ENCODE results near the gene CRBN.

Gene CRBN

DNA sequence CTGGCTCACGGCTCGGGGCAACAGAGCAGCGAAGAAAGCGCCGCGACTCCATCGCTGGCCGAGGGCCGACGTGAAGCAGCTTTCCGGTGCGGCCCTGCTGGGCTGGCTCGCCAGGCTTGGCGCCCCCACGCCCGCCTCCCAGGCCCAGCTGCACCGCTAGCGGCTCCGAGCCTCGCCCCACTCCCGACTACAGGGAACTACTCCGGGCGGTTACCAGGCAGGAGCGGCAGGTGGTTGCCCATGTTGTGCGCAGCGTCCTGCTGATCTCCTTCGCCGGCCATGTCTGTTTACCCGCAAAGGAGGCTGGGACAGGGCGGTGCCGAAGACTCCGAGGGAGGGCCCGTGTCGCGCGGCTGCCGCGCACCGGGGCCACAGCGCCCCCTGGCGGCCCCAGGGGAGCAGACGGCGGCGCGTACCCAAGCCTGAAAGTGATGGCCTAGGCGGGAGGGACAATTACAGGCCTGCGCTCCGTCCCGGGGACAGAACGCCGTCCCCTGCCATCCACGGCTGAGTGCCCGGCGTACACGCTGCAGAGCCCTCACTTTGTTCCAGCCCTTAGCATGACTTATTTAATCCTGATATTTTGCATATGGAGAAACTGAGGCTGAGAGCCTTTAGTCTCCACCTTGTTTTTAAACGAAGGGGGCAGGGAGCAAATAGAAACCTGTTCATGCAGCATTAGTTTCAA, at the start of gene CRBN:
TSS of gene CRBN (minus strand) at position 285 of the 688 bp plus-strand sequence. CDS start at position 281, 4 bp downstream.
- peak; percentile 46 to 54 for DNase-seq

DNA sequence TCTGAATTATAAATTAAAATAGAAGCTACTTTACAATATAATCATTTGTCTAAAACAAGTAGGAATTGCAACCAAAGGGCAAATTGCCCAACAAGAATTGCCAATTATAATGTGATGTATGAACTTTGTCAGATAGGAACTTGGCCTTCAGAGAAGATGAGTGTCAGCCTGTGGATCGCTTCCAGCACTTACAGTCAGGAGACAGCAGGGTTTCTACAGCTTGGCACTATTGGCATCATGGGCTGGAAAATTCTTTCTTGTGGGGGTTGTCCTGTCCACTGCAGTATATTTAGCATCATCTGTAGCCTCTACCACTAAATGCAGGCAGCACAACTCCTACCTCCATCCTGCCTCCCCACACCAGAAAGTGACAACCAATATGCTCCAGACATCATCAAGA, 48.1 kb upstream of the CRBN start:
- no peak for DNase-seq

DNA sequence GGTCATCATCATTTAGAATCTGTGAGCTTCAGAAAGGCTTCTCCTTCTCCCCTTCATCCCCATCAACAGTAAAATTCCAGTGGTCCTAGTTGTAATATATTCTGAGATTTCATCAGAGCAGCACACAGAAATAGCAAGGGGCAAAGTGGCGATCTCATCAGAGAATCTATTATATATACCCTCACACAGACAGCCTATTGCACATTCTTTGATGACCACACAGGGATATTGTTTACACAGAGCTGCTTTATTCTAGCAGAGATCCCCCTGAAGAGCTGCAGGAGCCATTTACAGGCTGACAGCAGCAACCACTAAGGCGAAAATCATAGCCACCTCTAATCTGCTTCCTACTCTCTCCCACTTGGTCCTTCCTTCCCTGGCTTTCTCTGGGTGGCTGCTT, 42.0 kb upstream of the CRBN start:
- DNase-seq = no peak

DNA sequence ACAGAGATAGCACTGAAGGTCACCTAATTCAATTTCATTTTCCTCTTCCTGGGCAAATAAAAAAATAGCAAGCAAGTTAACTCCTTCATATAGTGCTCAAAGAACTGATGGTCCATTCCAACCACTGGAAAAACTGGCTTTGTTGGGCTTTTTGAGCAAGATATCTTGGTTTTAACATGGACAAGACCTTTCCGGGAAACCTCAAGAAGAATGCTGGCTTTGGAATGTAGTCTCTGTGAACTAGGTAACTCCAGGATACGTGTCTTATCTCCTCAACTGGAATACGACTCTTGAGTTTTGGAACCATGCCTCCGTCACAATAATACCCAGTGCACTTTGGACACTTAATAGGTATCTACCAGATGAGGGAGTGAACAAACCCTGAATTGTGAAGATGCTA, 36.9 kb upstream of the CRBN start:
- no peak for DNase-seq

DNA sequence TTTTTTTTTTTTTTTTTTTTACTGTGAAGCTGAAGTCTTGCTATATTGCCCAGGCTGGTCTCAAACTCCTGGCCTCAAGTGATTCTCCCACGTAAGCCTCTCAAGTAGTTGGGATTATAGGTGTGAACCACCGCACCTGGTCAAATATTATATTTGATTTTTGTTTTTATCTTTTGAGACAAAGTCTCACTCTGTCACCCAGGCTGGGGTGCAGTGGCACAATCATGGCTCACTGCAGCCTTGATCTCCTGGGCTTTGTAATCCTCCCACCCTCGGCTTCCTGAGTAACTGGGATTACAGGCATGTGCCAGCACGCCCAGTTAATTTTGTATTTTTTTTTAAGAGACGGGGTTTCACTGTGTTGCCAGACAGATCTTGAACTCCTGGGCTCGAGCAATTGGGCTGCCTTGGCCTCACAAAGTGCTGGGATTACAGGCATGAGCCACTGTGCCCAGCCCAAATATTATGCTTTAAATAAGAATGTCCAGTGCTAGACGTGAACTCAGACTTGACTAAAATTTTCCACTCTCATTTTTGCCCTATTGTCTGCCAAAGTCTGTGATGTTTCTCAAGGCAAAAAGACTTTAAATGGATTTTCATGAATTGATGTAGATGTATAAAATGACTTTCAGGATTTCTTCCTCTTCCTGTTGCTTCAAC, 33.4 kb upstream of the CRBN start:
- DNase-seq = no peak

DNA sequence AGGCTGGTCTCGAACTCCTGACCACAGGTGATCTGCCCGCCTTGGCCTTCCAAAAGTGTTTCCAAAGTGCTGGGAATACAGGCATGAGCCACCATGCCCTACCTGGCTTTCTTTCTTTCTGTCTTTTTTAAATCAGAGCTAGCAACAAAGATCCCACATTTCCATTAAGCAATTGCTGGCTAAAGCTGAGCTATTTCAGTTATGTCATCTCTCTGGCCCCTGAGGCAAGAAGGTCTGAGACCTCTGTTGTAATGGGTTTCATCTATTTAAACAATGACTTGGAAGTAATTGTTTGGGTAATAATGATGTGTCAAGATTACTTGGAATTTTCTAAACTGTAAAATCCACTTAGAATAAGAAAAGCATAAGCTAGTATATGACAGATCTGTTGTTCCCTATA, 30.2 kb upstream of the CRBN start:
- no peak for DNase-seq

DNA sequence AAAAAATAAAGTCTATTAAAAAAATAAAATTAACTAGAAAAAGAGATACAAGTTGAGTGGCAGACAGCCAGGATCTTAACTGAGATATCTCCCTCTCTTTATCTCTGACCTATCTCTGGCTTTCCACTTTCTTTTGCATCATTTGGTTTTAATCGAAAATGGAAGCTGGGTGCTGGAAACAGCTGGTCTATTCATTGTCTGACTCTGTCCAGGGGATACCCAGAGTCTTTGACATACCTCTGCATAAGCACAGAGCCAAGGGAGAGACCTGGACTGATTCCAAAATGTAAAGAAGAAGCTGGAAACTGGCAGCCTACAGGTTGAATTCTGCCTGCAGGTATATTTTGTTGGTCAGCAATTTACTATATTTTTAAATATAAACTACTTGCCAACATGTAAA, 29.6 kb upstream of the CRBN start:
- no peak for DNase-seq

DNA sequence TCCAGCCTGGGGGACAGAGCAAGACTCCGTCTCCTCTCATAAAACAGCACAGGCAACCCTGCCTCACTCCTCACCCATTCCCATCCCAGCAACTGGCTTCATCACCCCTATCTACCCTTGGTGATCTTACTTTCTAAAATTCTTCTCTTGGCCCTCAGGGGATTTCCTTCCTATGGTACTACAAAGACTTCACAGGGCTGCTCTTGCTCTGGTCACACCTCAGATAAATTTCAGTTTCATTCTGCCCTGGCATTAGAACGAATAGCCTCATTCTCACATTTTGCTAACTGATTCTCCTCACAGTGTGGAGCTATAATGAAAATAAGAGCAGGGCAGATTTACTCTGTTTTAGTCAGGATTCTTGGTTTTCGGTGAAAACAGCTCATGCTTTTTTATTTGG, 22.1 kb upstream of the CRBN start:
- no peak for DNase-seq

DNA sequence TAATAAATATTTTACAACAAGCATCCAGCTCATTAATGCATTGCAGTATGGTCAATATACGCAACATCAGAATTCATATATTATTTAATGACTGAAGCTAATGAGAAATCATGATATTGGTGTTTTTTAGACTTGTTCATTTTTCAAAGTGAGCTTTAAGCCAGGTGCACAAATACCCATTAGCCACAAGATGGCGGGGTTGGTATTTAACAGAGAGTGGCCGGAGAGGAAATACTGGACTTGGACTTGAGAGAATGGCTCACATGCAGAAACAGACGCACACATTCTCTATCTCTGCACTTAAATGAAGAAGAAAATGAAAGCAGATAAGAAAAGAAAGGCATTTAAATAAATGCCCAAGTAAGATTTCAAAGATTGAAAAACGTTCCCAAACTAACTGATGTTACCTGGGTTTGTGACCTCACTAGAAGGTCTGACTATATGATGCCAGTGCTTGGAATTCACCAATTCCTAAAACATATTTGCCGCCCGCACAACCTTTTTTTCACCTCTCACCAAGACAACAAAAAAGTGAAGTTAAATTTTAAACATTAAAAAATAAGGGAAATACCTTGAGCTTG, 21.2 kb upstream of the CRBN start:
- DNase-seq = peak; percentile 18 to 29

DNA sequence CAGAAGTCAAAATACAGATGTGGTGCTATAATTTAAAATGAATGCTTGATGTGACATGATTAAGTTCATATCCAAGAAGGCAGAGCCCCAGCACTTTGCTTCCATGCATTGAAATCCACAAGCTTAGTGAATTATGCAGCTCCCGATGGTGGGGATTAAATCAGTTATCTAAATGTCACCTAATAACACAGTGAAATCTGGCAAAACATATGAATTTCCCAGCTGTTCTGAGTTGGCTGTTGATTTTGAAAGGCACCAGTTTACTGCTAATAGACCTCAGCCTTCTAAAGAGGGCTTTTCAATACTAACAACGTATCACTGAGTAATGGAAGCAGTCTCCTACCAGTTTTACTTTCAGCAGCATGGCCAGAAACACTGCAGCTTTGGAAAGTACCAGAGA, 19.8 kb upstream of the CRBN start:
- no peak for DNase-seq

DNA sequence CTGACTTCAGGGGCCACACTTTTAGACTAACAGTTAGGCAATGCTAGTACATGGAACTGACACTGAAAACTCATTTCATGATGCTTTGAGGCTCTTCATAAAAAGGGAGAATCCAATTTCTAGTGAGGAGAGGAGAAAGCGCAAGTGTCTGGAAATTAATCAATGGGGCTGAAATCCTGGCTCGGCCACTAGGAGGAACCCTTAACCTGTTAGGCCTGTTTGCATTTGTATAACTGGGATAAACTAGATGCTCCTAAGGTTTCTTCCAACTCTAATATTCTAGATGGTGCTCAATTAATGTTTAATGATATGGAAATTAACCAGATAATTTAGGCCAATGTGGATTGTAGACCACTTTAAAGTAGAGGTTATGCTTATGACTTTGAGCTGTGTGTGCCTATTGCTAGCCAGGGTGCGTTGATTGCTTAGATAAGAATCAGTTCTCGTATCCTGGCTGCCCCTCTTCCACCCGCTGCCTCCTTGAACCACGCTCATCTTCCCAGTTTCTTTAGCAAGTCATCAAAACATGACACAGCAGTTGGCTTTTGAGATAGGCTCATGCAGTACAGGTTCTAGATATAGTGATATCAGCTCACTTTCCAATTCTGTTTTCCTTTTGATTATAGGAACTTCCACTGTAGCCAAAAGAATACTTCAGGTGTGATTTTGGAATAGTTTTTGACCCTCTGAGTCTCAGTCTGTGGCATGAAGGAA, 16.8 kb upstream of the CRBN start:
- peak in 1 of 2 experiments; percentile 3 for DNase-seq

DNA sequence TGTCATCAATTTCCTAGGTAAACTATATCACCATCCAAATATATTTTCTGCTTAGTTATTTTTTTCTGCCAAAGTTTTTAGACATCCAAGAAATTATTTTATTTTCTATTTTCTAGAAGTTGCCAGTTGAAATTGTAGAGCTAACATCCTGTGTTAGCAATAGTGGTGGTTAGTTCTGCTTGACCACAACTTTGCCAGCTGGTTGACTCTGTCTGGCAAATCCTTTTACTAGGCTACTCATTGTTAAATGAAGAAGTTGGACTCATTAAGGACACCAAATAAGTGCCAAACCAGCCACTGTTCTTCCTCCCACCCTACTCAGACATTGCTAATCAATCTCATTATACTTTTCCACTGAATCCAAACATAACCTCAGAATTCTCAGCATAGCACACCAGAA, 15.4 kb upstream of the CRBN start:
- no peak for DNase-seq

DNA sequence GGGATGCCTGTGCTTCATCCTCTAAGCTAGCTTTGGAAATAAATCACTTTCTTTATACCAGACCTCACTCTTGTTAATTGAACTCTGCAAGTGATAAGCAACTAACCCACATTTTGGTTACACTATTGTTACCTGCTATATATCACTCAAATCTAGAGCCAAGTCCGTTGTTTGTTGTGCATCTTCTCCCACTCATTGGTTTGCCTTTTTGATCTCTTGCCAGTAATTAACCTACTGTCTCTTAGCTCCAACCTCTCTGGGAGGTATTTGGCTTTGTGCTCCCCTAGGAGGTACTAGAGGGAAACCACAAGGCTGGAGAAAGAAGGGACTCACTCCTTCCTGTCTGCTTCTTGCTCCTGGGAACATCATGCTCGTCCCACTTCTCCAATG, 12.8 kb upstream of the CRBN start:
- no peak for DNase-seq

DNA sequence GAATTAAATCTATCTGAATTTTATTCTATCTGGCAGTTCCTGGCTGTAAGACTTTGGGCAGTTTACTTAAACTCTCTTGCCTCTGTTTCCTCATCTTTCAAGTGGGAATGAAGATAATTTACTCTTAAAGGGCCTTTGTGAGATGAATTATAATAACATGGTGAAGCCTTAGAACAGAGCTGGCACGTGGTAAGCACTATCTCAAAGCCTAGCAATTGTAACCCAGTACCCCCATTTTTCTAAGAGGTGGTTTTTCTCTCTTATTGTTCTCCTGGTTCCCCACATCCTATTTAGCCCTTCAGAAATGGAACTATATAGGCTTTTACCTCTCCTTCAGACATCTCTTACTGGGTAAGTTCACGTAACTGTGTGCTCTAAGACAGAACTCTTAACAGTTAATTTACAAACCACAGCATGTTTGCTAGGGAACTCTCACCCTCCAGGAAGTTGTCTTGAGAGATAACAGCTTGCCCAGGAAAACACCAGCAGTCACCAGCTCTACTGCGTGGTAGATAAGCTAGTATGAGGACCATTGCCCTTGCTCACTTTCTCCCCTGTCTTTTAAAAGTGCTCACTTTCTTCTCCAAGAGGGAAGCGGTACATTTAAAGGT, 12.3 kb upstream of the CRBN start:
- DNase-seq = no peak

DNA sequence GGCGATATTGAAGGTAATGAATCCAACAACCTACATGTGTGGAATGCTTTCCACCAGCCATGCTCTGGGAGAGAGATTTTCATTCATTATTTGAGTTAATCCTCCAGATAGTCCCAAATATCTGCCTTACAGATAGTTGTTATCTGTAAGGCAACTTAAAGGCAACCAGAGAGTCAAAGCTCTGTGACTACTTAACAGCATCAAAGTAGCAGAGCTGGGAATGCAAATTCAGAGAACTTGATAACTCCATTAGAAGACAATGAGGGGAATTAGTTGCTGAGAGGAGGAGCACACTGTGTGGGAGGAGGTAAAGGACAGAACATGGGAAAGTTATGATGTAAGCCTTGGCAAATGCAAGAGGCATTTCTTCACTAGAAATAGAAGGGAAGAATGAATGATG, 10.5 kb upstream of the CRBN start:
- DNase-seq = no peak

DNA sequence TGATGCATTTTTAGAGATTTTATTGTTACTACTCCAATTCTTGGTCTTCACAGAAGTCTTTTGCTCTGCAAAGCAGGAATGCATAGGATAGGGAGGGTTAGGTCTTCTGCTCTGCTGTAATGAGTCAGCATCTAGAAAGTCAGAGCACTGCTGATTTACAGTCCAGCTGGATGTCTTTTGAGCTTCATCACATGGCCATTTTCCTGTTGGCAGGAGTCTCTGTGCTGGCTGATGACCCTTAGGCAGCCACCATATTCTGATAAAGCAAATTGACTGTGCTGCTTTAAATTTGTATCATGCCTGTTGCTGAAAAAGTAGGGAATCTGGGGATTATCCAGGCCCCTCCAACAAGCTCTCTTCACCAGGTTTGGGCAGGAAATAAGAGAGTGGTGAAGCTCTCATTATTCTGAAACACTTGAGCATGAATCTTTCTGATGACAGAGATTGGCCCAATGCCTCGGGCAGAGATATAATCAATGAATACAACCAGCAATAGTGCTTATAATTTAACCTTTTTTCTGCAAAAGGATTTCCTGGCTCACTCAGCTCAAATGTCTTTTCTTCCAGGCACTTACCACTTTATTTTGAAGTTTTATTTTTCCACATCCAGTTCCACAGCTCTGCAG, 9.7 kb upstream of the CRBN start:
- no peak for DNase-seq

DNA sequence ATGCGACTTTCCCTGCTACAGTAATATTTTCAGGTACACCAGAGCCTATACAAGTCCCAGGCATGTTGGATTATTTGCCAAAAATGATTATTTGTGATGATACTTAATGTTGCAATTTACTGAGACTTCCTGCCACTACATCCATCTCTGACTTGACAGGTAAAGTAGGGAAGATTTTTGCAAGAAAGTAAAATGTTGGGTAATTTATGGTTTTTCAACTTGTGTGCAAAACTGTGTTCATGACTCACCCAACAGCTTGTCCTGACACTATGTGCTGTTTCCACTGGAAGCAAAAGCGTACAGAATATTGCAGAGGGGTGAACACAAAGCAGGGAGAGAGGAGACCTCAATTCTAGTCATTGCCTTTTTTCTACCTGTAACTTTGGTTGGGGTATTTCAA, 5.4 kb upstream of the CRBN start:
- DNase-seq = no peak

DNA sequence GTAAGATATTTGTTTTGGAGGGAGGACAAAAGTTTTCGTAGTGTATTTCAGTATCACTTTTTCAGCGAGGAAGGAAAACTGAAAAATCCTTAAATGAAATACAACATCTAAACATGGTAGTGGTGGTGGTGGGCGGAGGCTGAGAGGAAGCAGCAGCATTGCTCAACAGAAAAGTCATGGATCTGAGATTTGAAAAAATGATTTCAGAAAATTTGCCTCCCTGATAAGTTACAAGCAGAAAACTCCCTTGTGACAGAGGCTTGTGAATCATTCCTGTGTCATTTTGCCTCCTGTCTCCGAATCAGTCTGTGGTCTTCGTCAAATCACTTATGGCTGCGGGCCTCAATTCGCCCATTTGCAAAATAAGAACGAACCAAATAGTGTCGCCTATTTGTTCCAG, 965 bp upstream of the CRBN start:
- DNase-seq = no peak

DNA sequence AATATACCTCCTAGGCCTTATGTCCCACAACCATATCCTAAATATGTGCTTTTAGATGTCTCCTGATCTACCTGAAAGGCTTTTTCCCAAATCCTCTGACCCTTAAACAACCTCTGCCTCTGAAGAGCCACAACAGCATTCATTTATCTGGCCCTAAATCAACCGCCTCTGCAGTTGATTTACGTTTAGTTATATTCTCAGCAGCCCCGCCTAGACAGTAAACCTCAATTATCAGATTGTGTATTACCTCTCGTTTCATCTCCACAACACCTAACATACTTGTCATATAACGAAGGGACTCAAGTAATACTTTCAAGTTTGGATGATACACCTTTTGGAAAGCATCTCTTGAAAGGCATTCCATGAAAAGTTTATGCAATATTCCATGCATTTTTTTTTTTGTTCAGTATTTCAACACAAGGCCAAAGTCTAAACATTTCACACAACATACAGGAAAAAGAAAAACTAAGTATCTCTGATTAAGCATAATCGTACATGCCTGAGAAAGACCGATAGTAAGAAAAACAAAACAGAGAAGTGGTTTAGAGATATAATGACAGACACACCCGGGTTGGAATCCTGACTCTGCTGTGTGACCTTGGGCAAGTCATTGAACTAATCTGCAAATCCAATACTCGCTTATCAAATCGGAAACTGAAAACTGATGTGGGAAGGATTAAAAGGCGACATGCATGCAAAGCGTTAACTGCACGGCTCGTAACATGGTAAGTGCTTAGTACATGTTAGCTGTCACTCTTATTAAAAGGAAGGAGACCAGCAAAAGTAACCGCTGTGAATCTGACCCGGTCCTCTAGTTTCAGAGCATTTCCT, 778 bp downstream of the CRBN start:
- no peak for DNase-seq

DNA sequence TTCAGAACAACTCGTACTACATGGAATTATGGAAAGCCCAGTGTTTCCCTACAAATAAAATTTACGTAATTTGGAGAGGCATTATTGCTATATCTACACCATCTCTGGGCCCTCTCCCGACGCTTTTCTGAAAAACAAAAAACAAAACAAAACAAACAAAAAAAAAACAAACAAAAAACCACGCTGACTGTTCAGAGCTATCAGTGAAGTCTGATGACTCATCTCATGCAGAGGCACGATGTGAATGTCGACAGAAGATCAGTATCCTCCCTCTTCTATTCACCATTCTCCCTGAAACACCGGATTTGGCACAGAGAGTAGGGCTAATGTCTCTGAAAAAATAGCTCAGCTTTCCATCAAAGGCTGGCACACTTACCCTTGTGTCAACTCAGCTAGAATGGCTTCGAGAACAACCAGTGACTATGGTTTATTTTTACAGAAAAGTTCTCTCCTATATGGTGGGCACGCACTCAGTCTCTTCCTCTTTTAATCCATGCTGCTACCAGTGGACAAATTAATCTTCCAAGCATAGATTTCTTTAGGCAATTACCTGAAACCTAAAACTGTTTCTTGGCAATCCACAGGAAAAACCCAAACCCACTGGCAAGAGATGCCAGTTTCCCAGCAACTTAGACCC, 1.5 kb downstream of the CRBN start:
- DNase-seq = no peak

DNA sequence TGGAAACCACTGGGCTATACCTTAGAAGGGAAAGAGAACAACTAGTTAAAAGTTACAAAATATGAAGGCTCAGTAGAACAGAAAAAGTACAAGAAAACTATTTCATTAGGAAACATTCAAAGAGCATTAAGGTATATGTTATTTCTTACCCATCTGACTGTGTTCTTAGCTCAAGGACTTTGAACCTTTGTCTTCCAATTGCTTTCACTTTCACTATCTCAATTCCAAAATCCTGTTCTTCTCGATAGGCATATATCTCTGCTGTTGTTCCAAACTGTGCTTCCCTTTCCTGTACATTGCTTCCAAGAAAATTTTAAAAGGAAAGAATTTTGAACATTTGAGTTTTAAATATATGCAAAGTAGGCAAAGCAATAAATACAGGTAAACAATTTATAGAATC, 6.9 kb downstream of the CRBN start:
- DNase-seq = no peak

DNA sequence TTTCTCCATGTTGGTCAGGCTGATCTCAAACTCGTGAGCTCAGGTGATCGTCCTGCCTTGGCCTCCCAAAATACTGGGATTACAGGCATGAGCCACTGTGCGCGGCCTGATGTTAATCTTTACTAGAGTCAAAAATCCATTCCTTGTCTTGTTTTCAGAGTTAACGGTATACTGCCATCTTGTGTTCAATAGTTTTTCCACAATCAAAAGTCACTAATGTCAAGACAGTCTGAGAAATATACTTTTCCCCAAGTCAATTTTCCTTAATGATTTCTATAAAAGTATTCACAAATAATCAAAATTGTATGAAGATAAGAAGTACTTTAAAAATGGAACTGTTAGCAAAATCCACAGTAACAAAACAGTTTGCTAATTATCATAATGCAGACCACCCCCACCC, 8.5 kb downstream of the CRBN start:
- no peak for DNase-seq
